Cerebellar nuclear complex (tissue), 1 donor: Measurements from ENCODE around the gene ADORA2B.
"Not testable (repeated sequence)": the region's sequence is repeated elsewhere in the genome, so short reads cannot be mapped to it uniquely, and the experiment has no call there.

Source experiments
- DNase-seq, 2 experiments: peaks; one replicate each; lab custom pipeline; 2025; lab: John Stamatoyannopoulos, UW

ADORA2B gene

GRCh38 chr17:15955793-15956541 lies 11.0 kb downstream of the ADORA2B start:
- no peak for DNase-seq

GRCh38 chr17:15957206-15957605 lies 12.3 kb downstream of the ADORA2B start:
- DNase-seq: no peak

- no peak for DNase-seq
Observed at GRCh38 chr17:15957608-15958307, 12.8 kb downstream of the ADORA2B start.

GRCh38 chr17:15958484-15958854 lies 13.5 kb downstream of the ADORA2B start:
- DNase-seq: no peak

- no peak for DNase-seq
Observed at GRCh38 chr17:15963670-15964110, 18.8 kb downstream of the ADORA2B start.

- no peak for DNase-seq
Observed at GRCh38 chr17:15965528-15965927, 20.6 kb downstream of the ADORA2B start.

GRCh38 chr17:15966183-15966878 lies 21.4 kb downstream of the ADORA2B start:
- DNase-seq: no peak

GRCh38 chr17:15966879-15967248 lies 21.9 kb downstream of the ADORA2B start:
- no peak for DNase-seq

- no peak for DNase-seq
Observed at GRCh38 chr17:15967706-15968399, 22.9 kb downstream of the ADORA2B start.

GRCh38 chr17:15969463-15969862 lies 24.5 kb downstream of the ADORA2B start:
- DNase-seq: no peak

- no peak for DNase-seq
Observed at GRCh38 chr17:15970500-15970899, 25.6 kb downstream of the ADORA2B start.

- no peak for DNase-seq
Observed at GRCh38 chr17:15971098-15971678, 26.3 kb downstream of the ADORA2B start.

GRCh38 chr17:15971882-15972281 lies 27.0 kb downstream of the ADORA2B start:
- DNase-seq: no peak

- DNase-seq: no peak
Observed at GRCh38 chr17:15972497-15972951, 27.6 kb downstream of the ADORA2B start.

GRCh38 chr17:15973016-15973415 lies 28.1 kb downstream of the ADORA2B start:
- no peak for DNase-seq

GRCh38 chr17:15973834-15974233 lies 28.9 kb downstream of the ADORA2B start:
- DNase-seq: no peak

GRCh38 chr17:15977894-15978293 lies 33.0 kb downstream of the ADORA2B start:
- DNase-seq: no peak

GRCh38 chr17:15978606-15979005 lies 33.7 kb downstream of the ADORA2B start:
- DNase-seq: no peak

GRCh38 chr17:15979013-15979412 lies 34.1 kb downstream of the ADORA2B start:
- not testable (repeated sequence) for DNase-seq

GRCh38 chr17:15981208-15981607 lies 36.3 kb downstream of the ADORA2B start:
- DNase-seq: no peak

- no peak for DNase-seq
Observed at GRCh38 chr17:15981646-15982580, 37.0 kb downstream of the ADORA2B start.
